Measurements from ENCODE around the gene MIER3. TPM values are rescaled to one million over a fixed set of nuclear protein-coding genes. Genes with fewer than 3 reads are reported as not detected.

Gene MIER3
- total and polyA plus RNA-seq, 2 of the 13 experiments (the other 11 are each of a cell fraction or from before 2014, with no cell fraction given): 14.6 to 38.8 TPM

GRCh38 chr5:56910210-56910965 is 41.5 kb downstream of the MIER3 start:
- Histone ChIP-seq H3K9ac (ENCODE audit: insufficient read depth, low read depth, low read length) (peak overlapping the region; percentile 97), H3K27ac (ENCODE audit: extremely low read length, insufficient read depth, low read length) (peak overlapping the region; percentile 97), H3K27me3 (ENCODE audit: control insufficient read depth in 1 of 2, insufficient read depth in 2 of 2, low read length in 2 of 2) (no peaks in the 10 kb centered on the region; a peak in 1 of 5 replicates), H4K20me1 (ENCODE audit: insufficient read depth, low read length) (no peaks in the 10 kb centered on the region), H2AFZ (ENCODE audit: low read length) (peak overlapping the region; percentile 66), H3K36me3 (replicated peaks in 1 of 2; ENCODE audit: control insufficient read depth in 1 of 2, insufficient read depth in 2 of 2, low read length in 2 of 2) (no peaks in the 10 kb centered on the region; a peak in 1 of 5 replicates), H3K9me3 (ENCODE audit: low read length) (no peaks in the 10 kb centered on the region), H3K4me1 (ENCODE audit: insufficient read depth, low read length) (peaks cover 26% of the 10 kb centered on the region), H3K79me2 (ENCODE audit: insufficient read depth, low read length) (peaks cover 12% of the 10 kb centered on the region), H3K4me2 (ENCODE audit: low read depth, low read length) (peak overlapping the region; percentile 77), H3K4me3 (replicated peaks in 1 of 3; ENCODE audit: insufficient read depth in 1 of 3, low read depth in 2 of 3, low read length in 3 of 3) (peak overlapping the region; percentile 55 to 86 (median 82))
- WGBS (ENCODE audit: low lambda C conversion rate): 5% methylated on average over 13 of the region's 29 CpGs
- ChIA-PET CTCF (ENCODE audit: low intra/inter-chr PET ratio, low total read pairs) (no interaction called here), POLR2A (interaction anchor here (0.7 to 2.9 kb wide), 13 partner anchors 8 to 434 kb away, joined by 3 to 25 read pairs (median 6); partner anchors contain the start of gene GPBP1)
- intact Hi-C loops (cut with micrococcal nuclease; ENCODE audit: unreplicated experiment) (loop anchor here (5.0 kb wide), 1 partner anchor 42 kb away; the partner anchor contains the start of gene MIER3), in situ Hi-C loops (cut with HindIII; ENCODE audit: extremely low pct_ligation_motif_present, low pct_unique_long_range_greater_than_20kb) (no loop called here)
- FAIRE-seq (no peak), DNase-seq (ENCODE audit: low spot score) (peak; percentile 61), ATAC-seq (peak; percentile 24)
- BruUV-seq (replicated peaks): TSS peak; percentile 79
- TF ChIP-seq SALL2 (CRISPR knock-in tag; IDR thresholded peaks at IDR 0.05) (no peak), XBP1 (CRISPR knock-in tag; IDR thresholded peaks at IDR 0.05) (no peak), ZNF18 (CRISPR knock-in tag; IDR thresholded peaks at IDR 0.05; ENCODE audit: insufficient replicate concordance) (peak; percentile 35), ZNF589 (CRISPR knock-in tag; conservative IDR thresholded peaks at IDR 0.05) (0 out of 2 replicates have a peak, but pooled peaks have one; percentile 43), CHD4 (IDR thresholded peaks at IDR 0.05; ENCODE audit: borderline replicate concordance, low read length) (no peak), KDM4B (CRISPR knock-in tag; IDR thresholded peaks at IDR 0.05) (0 out of 2 replicates have a peak, but pooled peaks have one; percentile 6), PRDM15 (CRISPR knock-in tag; IDR thresholded peaks at IDR 0.05) (no peak), ZNF569 (CRISPR knock-in tag; IDR thresholded peaks at IDR 0.05; ENCODE audit: borderline replicate concordance) (no peak), EHMT2 (IDR thresholded peaks at IDR 0.05; ENCODE audit: borderline replicate concordance, low read depth, low read length) (no peak), TEAD2 (CRISPR knock-in tag; IDR thresholded peaks at IDR 0.05) (no peak), LCORL (IDR thresholded peaks at IDR 0.05) (no peak), LCORL (CRISPR knock-in tag; IDR thresholded peaks at IDR 0.05) (no peak), MTF2 (CRISPR knock-in tag; IDR thresholded peaks at IDR 0.05; ENCODE audit: borderline replicate concordance) (no peak), IKZF5 (CRISPR knock-in tag; IDR thresholded peaks at IDR 0.05) (0 out of 2 replicates have a peak, but pooled peaks have one; percentile 10), MXI1 (IDR thresholded peaks at IDR 0.05; ENCODE audit: borderline replicate concordance, low read depth, low read length) (peak; percentile 47; the same call in 1 of the 3 replicates), NCOR1 (IDR thresholded peaks at IDR 0.05; ENCODE audit: borderline replicate concordance, low read length) (no peak)
